OCI-LY7 (cell line): ENCODE data around the gene HTR3B.

ENCODE experiments used
- CTCF ChIP-seq: fragments of 200-600 bp; sonication (generic); conservative IDR thresholded peaks from 2 replicates; pipeline ENCODE4 v1.5.1; 2014; ENCODE audit warnings: mild to moderate bottlenecking, antibody characterized with exemption, low read length, moderate library complexity, mixed read lengths
- EZH2phosphoT487 ChIP-seq: fragments of 200-600 bp; sonication (generic); IDR thresholded peaks from 2 replicates; pipeline ENCODE4 v1.6.1; 2018; ENCODE audit warnings: low read depth, borderline replicate concordance, mild to moderate bottlenecking, mixed run types, antibody characterized with exemption, low read length, moderate library complexity, mixed read lengths

- no peak for TF ChIP-seq CTCF
- TF ChIP-seq EZH2phosphoT487: no peak
Measured at GRCh38 chr11:113877670-113878055, 26.9 kb upstream of the HTR3B start.
